CD14-positive monocyte (primary cell): Measurements from ENCODE around the gene CCDC90B. TPM values are rescaled to one million over a fixed set of nuclear protein-coding genes. Genes with fewer than 3 reads are reported as not detected.
A peak's percentile ranks its signal among the peaks of the same experiment; 100 is the strongest.

ENCODE experiments used
- DNase-seq, 3 donors: peaks; one replicate each; pipeline ENCODE4 v3.0.0-alpha.2; 2011 to 2022
- H2AFZ ChIP-seq: 2 replicates; pipeline ENCODE4 v1.6.0; 2012; ENCODE audit warnings: mild to moderate bottlenecking, low read depth, low read length, inconsistent platforms; ENCODE audit not compliant: insufficient read depth, poor library complexity, severe bottlenecking
- H3K27ac ChIP-seq, 2 donors: 1 replicate in 1 of 2; 2 replicates in 1 of 2; pipeline ENCODE4 v1.5.1; 2012 to 2013; ENCODE audit warnings: low read length in 2 of 2, control low read depth in 1 of 2, inconsistent platforms in 1 of 2, low read depth in 1 of 2, mild to moderate bottlenecking in 1 of 2
- H3K27me3 ChIP-seq, 2 donors: one replicate each; pipeline versions ENCODE4 v1.6.0 to v1.6.1; 2011 to 2013; ENCODE audit warnings: low read length in 2 of 2; ENCODE audit not compliant: control insufficient read depth in 2 of 2, insufficient read depth in 2 of 2
- H3K36me3 ChIP-seq, 2 donors: replicated peaks in 1 of 2; 1 replicate in 1 of 2; 2 replicates in 1 of 2; pipeline versions ENCODE4 v1.5.1 to v1.6.1; 2012 to 2013; ENCODE audit warnings: low read length in 2 of 2, control low read depth in 1 of 2, inconsistent platforms in 1 of 2, mild to moderate bottlenecking in 1 of 2; ENCODE audit not compliant: insufficient read depth in 2 of 2, control insufficient read depth in 1 of 2
- H3K4me1 ChIP-seq, 2 donors: 1 replicate in 1 of 2; 2 replicates in 1 of 2; pipeline versions ENCODE4 v1.5.1 to v1.6.1; 2012 to 2013; ENCODE audit warnings: low read length in 2 of 2, control low read depth in 1 of 2, inconsistent platforms in 1 of 2, mild to moderate bottlenecking in 1 of 2, moderate library complexity in 1 of 2; ENCODE audit not compliant: insufficient read depth in 2 of 2, control insufficient read depth in 1 of 2
- H3K4me2 ChIP-seq: replicated peaks from 2 replicates; pipeline ENCODE3; 2012; ENCODE audit warnings: low read length, moderate library complexity, mild to moderate bottlenecking; ENCODE audit not compliant: poor library complexity, severe bottlenecking; ENCODE audit errors: extremely low read depth
- H3K4me3 ChIP-seq, 3 experiments: fragments of 200-600 bp in 1 of 3; sonication (generic) in 1 of 3; replicated peaks in 1 of 3; 1 replicate in 2 of 3; 2 replicates in 1 of 3; pipeline ENCODE4 v1.5.1; 2011 to 2013; ENCODE audit warnings: low read length in 3 of 3, mild to moderate bottlenecking in 3 of 3, control low read depth in 2 of 3, low read depth in 2 of 3, inconsistent platforms in 1 of 3, moderate library complexity in 1 of 3
- H3K79me2 ChIP-seq: 2 replicates; pipeline ENCODE4 v1.6.0; 2012; ENCODE audit warnings: mild to moderate bottlenecking, control low read depth, inconsistent platforms, low read length, moderate library complexity; ENCODE audit not compliant: insufficient read depth
- H3K9ac ChIP-seq: 2 replicates; pipeline ENCODE4 v1.6.0; 2017; ENCODE audit warnings: low read length, mild to moderate bottlenecking; ENCODE audit not compliant: insufficient read depth, poor library complexity, severe bottlenecking
- H3K9me3 ChIP-seq, 2 donors: replicated peaks in 1 of 2; 1 replicate in 1 of 2; 2 replicates in 1 of 2; pipeline versions ENCODE4 v1.5.1 to v1.6.1; 2012 to 2013; ENCODE audit warnings: low read length in 2 of 2, control low read depth in 1 of 2; ENCODE audit not compliant: control insufficient read depth in 1 of 2, insufficient read depth in 1 of 2
- H4K20me1 ChIP-seq: 2 replicates; pipeline ENCODE4 v1.6.0; 2012; ENCODE audit warnings: mild to moderate bottlenecking, low read length, control low read depth, moderate library complexity; ENCODE audit not compliant: insufficient read depth
- H3K27ac Mint-ChIP-seq, 7 donors: one replicate each; pipeline ENCODE4 v1.8.0; 2020; ENCODE audit warnings: mild to moderate bottlenecking in 7 of 7, mixed read lengths in 7 of 7, moderate library complexity in 6 of 7, inconsistent platforms in 2 of 7
- H3K27me3 Mint-ChIP-seq, 3 donors: one replicate each; pipeline ENCODE4 v1.8.0; 2021 to 2022; ENCODE audit warnings: low read depth in 3 of 3, mild to moderate bottlenecking in 3 of 3, mixed read lengths in 3 of 3, moderate library complexity in 3 of 3, inconsistent platforms in 1 of 3
- H3K36me3 Mint-ChIP-seq, 2 donors: one replicate each; pipeline ENCODE4 v1.8.0; 2020; ENCODE audit warnings: mixed read lengths in 2 of 2, inconsistent platforms in 1 of 2, mild to moderate bottlenecking in 1 of 2
- H3K4me1 Mint-ChIP-seq: one replicate; pipeline ENCODE4 v1.8.0; 2020; ENCODE audit warnings: mild to moderate bottlenecking, mixed read lengths
- H3K4me3 Mint-ChIP-seq, 2 donors: one replicate each; pipeline ENCODE4 v1.8.0; 2020; ENCODE audit warnings: mild to moderate bottlenecking in 2 of 2, mixed read lengths in 2 of 2, moderate library complexity in 1 of 2
- H3K9me3 Mint-ChIP-seq, 7 donors: one replicate each; pipeline ENCODE4 v1.8.0; 2020 to 2022; ENCODE audit warnings: mixed read lengths in 7 of 7, mild to moderate bottlenecking in 6 of 7, moderate library complexity in 6 of 7, inconsistent platforms in 2 of 7
- WGBS: methylation state at CpG from one replicate; pipeline ENCODE4 v1.1.5; 2013; ENCODE audit warnings: missing lambda C conversion rate; ENCODE audit not compliant: insufficient coverage; 5-methylcytosine and 5-hydroxymethylcytosine counted together
- intact Hi-C, 2 donors: fragments of 100-400 bp; cut with micrococcal nuclease; formaldehyde crosslinking; loops; one replicate each; pipeline versions ENCODE4 v1.15.0 to v1.15.1; 2023
- polyA plus RNA-seq, 3 donors: library from polyadenylated mRNA; depleted of rRNA in 1 of 3; unstranded in 2 of 3; stranded (reverse) in 1 of 3; fragments of 300-500 nt in 2 of 3; fragments of >200 nt in 1 of 3; fragmentation: Illumina TruSeq in 2 of 3; gene quantifications; 1 replicate in 2 of 3; 2 replicates in 1 of 3; pipeline ENCODE4 v1.2.3, GENCODE V29; 2012 to 2021
- TF ChIP-seq, protein P1 (sequence below): fragments of 200-600 bp; IDR thresholded peaks from one replicate; pipeline ENCODE4 v1.8.0; 2022; ENCODE audit warnings: antibody characterized with exemption, mild to moderate bottlenecking

Gene CCDC90B
- polyA plus RNA-seq, 3 donors = 15.3 to 46.2 (median 39.6) TPM

DNA sequence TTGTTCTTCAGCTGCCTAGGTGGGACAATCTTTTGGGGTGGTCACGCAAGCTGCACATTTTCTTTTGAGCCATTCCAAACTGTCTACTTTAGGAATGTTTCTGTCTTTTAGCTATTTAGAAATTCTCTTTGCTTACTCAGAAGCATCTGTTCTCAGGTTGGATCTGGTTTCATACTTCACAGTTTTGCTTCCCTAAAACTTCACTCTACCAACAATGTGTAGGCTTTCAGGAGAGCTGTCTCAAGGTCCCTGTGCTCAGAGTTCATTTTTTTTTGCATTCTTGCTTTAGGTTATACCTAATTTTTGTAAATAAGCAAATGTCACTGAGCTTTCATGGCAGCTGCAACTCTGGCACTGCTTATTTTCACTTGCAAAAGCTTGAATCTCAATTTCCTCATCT lies 36.7 kb downstream of the CCDC90B start:
- TF ChIP-seq, protein P1, sequence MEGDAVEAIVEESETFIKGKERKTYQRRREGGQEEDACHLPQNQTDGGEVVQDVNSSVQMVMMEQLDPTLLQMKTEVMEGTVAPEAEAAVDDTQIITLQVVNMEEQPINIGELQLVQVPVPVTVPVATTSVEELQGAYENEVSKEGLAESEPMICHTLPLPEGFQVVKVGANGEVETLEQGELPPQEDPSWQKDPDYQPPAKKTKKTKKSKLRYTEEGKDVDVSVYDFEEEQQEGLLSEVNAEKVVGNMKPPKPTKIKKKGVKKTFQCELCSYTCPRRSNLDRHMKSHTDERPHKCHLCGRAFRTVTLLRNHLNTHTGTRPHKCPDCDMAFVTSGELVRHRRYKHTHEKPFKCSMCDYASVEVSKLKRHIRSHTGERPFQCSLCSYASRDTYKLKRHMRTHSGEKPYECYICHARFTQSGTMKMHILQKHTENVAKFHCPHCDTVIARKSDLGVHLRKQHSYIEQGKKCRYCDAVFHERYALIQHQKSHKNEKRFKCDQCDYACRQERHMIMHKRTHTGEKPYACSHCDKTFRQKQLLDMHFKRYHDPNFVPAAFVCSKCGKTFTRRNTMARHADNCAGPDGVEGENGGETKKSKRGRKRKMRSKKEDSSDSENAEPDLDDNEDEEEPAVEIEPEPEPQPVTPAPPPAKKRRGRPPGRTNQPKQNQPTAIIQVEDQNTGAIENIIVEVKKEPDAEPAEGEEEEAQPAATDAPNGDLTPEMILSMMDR = no peak
- H3K36me3 Mint-ChIP-seq = no peaks in the 10 kb centered on the region
- Histone ChIP-seq H3K9me3 (no peaks in the 10 kb centered on the region), H3K27me3 (no peaks in the 10 kb centered on the region), H3K4me3 (no peak overlapping the region), H3K4me1 (no peaks in the 10 kb centered on the region), H2AFZ (no peak overlapping the region), H3K36me3 (no peaks in the 10 kb centered on the region), H3K79me2 (no peaks in the 10 kb centered on the region), H4K20me1 (no peaks in the 10 kb centered on the region), H3K4me2 (no peak overlapping the region), H3K27ac (no peak overlapping the region), H3K9ac (no peak overlapping the region)
- peaks cover 2% of the 10 kb centered on the region for H3K4me1 Mint-ChIP-seq
- H3K4me3 Mint-ChIP-seq = no peak overlapping the region
- H3K27ac Mint-ChIP-seq = no peak overlapping the region
- intact Hi-C loops = loop anchor here in 1 of 2 donors (10.0 kb wide), 1 partner anchor 575 kb away; no protein-coding TSS in a partner anchor
- DNase-seq = no peak
- H3K27me3 Mint-ChIP-seq = peaks cover 0 to 2% (median 1%) of the 10 kb centered on the region in 3 donors
- H3K9me3 Mint-ChIP-seq = peaks cover 0 to 2% (median 0%) of the 10 kb centered on the region in 7 donors
- WGBS = 83% methylated on average over 1 of the region's 1 CpG

DNA sequence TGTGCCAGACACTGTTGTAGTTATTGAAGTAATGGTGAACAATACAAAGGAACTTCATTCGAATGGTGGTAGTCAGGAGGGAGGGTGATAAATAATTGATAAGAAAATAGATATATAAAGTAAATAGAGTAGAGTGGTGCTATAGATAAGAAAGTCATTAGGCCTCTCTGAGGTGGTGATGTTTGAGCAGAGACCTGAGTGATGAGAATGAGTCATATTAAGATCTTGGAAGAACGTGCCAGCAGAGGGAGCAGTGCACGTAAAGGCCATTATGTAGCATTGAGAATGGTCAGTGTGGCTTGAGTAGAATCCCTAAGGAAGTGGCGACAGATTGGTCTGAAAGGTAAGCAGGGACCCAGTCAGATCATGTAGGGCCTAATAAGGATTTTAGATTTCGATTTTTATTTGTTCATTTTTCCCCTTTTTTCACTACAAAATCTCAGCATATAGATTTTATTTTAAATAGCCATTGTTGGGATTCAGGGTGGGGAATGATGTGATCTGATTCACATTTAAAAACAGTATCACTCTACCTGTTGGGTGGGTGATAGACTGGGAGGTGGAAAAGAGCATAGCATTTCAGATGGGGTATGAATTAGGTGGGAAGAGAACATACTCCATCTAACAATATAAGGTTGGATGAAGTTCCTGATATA lies 44.7 kb downstream of the CCDC90B start:
- WGBS = 35% methylated on average over 3 of the region's 5 CpGs
- Mint-ChIP-seq H3K36me3 (no peaks in the 10 kb centered on the region), H3K27me3 (no peaks in the 10 kb centered on the region), H3K4me1 (no peaks in the 10 kb centered on the region), H3K27ac (no peak overlapping the region), H3K9me3 (peaks cover 0 to 4% (median 0%) of the 10 kb centered on the region in 7 donors), H3K4me3 (no peak overlapping the region)
- H3K4me1 ChIP-seq = no peaks in the 10 kb centered on the region
- peak; percentile 18 to 46 (median 41) for DNase-seq
- no peak overlapping the region for H2AFZ ChIP-seq
- no peaks in the 10 kb centered on the region for H3K79me2 ChIP-seq
- no peak overlapping the region for H3K4me3 ChIP-seq
- TF ChIP-seq, protein P1 = peak; percentile 55
- H3K27ac ChIP-seq = no peak overlapping the region
- H3K4me2 ChIP-seq = no peak overlapping the region
- H3K36me3 ChIP-seq = no peaks in the 10 kb centered on the region
- intact Hi-C loops = loop anchor here in 1 of 2 donors (10.0 kb wide), 1 partner anchor 583 kb away; no protein-coding TSS in a partner anchor
- no peaks in the 10 kb centered on the region for H3K9me3 ChIP-seq
- no peak overlapping the region for H3K9ac ChIP-seq
- no peaks in the 10 kb centered on the region for H3K27me3 ChIP-seq
- no peaks in the 10 kb centered on the region for H4K20me1 ChIP-seq
